HG02943 (cell line): Measurements from ENCODE around the gene AGGF1.
"Not testable (repeated sequence)": the region's sequence is repeated elsewhere in the genome, so short reads cannot be mapped to it uniquely, and the experiment has no call there.

Experiments
- ATAC-seq: cut with Tn5 transposase; IDR thresholded peaks from one replicate; pipeline ENCODE4 v1.9.1; 2021; ENCODE audit warnings: mild to moderate bottlenecking, low read depth, moderate library complexity; ENCODE audit not compliant: unreplicated experiment

The AGGF1 gene

DNA sequence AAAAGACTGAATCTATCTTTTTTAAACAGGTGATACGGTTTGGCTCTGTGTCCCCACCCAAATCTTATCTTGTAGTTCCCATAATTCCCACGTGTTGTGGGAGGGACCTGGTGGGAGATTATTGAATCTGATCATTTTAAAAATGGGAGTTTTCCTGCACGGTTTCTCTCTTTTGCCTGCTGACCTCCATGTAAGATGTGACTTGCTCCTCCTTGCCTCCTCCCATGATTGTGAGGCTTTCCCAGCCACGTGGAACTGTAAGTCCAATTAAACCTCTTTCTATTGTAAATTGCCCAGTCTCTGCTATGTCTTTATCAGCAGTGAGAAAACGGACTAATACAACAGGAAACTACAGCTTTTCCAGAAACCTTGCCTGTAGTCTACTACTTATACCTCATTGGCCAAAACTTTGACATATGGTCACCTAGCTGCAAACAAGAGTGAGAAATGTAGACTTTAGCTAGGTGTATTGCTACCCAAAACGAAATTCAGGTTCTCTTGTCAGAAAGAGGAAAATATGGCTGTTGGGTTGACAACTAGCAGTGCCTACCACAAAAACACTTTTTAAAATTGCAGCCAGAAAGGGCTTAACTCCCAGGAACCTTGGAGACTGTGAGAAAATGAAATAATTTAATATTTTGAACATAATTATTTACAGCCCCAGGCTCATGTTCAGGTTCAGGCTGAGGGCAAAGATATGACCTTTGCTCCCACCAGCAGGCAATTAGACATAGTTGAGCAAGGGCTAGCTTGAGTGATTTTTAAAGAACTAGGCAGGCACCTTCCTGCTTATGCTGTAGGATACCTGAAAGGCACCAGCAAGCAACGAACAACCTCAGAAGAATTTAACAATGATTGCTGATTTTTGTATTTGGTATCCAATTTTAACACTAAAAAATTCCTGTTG, 7.4 kb upstream of the AGGF1 start:
- no peak for ATAC-seq

GRCh38 chr5:77024490-77024889, 5.7 kb upstream of the AGGF1 start:
- ATAC-seq: no peak

DNA sequence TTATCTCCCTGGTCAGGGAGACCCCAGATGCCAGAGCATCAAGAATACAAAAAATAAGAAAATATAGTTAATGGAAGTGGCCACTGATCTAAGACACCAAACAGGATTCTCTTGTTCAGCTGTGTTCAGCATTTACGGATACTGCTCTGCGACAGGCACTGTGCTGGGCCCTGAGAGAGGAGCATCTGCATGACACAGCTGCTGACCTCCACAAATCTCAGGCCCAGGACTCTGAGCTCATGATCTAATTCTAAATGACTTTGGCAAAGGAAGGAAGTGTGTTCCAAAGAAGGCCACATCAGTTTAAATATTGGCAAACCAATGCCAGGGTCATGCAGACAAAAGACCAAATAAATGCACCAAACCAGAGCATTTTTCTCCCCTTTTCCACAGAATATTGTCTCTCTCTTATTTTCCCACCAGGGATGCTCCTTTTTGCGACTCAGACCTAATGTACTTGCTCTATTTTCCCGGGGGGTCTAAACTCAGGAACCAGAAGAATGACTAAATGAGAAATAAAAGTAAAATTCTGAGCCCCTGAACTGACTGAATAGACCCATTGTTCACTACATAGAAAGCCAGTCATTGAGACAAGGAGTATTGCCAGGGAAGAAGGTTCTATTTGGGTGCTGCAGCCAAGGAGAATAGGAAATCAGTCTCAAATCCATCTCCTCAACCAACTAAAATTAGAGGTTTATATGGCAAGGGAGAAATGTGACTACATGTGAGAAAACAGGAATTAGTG, 1.4 kb upstream of the AGGF1 start:
- ATAC-seq: no peak

DNA sequence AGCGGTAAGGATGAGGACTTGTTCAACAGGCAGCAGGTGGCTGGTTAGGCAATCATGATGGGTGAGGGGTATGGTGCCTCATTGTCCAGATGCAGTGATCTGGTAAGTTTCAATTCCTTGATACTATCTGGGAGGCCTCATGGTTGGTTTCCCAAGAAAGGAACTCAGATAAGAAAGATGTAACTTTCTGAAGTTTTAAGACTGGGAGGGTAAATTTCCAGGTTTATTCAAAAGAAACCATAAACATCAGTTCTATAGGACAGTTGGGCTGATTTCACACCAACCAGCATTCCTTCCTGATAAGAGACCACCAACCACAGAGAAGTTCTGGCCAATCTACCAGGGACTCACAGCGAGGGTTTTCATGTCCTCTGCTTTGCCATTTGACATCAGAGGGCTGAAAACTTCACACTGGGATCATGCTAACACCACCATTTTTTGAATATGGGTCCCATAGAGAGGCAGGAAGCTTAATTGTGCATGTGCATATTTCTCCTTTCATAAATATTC, 773 bp upstream of the AGGF1 start:
- ATAC-seq: no peak

DNA sequence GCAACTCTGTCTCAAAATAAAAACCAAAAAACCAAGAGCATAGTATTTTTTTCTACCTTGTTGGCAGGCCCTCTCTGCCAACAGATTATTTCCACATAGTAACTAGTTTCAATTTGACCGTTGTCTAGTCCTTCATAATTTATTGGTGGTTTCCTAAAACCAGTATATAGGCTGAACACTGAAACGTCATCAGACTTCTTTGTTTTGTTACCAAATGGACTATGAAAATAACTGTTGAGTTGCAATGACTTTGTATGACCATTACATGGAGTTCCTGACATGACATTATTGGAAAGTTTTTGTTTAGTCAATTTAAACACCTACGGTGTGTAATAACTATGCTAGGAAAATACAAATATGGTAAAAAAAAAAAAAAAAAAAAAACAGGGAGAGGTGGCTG, 1.7 kb downstream of the AGGF1 start:
- ATAC-seq: no peak

GRCh38 chr5:77032635-77033034, 2.4 kb downstream of the AGGF1 start:
- no peak for ATAC-seq

DNA sequence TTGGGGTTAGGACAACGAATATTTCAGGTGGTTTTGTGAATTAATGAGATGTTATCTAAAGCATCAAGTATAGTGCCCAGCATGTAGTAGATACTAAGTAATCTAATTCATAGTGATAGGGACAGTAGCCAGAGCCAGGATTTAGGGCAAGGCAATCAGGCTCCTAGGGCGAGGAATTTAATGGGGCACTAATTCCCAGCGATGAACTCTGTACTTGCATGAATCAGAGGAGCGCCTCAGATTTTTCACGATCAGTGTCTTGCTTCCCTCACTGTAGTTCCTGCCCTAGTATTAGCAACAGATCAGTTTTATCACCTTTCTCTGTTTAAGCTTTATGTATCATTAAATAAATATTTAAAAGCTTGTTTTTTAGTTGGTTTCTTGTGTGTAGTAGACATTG, 3.1 kb downstream of the AGGF1 start:
- no peak for ATAC-seq

- ATAC-seq: no peak
Measured at GRCh38 chr5:77035950-77036349, 5.7 kb downstream of the AGGF1 start.

GRCh38 chr5:77046416-77047073, 16.3 kb downstream of the AGGF1 start:
- ATAC-seq: no peak

- no peak for ATAC-seq
Measured at GRCh38 chr5:77064040-77064439, 33.8 kb downstream of the AGGF1 start.

DNA sequence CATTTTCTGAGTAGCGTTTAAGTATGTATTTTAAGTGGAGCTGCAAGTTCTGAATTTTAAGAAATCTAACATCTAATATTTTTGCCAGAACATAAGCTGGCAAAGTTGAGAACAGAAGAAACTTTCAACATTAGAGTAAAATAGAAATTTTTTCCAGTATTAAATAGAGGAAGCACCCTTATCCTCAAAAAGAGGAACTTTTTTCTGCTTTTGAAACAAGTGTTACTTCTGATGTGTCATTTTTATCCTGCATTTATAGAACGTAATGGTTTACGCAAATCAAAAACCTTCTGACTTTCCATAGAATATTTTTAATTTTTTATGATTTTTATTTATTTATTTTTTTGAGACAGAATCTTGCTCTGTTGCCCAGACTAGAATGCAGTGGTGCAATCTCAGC, 35.1 kb downstream of the AGGF1 start:
- no peak for ATAC-seq

GRCh38 chr5:77066184-77066583, 36.0 kb downstream of the AGGF1 start:
- no peak for ATAC-seq

GRCh38 chr5:77066823-77067442, 36.7 kb downstream of the AGGF1 start:
- ATAC-seq: peak; percentile 68

- no peak for ATAC-seq
Measured at GRCh38 chr5:77073667-77074066, 43.5 kb downstream of the AGGF1 start.

- no peak for ATAC-seq
Measured at GRCh38 chr5:77074745-77075144, 44.5 kb downstream of the AGGF1 start.

GRCh38 chr5:77076961-77077828, 47.0 kb downstream of the AGGF1 start:
- ATAC-seq: peak; percentile 71

- no peak for ATAC-seq
Measured at GRCh38 chr5:77077829-77078176, 47.6 kb downstream of the AGGF1 start.

- not testable (repeated sequence) for ATAC-seq
Measured at GRCh38 chr5:77080479-77080878, 50.3 kb downstream of the AGGF1 start.

DNA sequence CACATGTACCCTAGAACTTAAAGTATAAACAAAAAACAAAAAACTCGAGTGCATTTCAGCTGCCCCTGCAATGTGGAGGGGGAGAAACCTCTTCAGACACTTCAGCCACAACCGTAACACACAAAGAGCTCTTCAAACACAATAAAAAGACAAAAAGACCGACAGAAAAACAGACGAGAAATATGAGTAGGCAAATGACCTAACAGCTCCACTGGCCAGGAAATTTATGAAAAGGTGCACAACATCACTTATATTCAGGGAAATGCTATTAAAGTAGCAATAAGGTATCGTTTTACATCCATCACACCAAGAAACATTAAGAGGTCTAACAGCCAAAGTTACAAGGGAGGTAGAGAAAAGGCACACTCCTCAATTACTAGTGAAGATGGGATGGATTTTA, 50.7 kb downstream of the AGGF1 start:
- ATAC-seq: no peak

GRCh38 chr5:77082280-77082679, 52.1 kb downstream of the AGGF1 start:
- ATAC-seq: no peak
